Body of pancreas (tissue), 4 donors: Measurements from ENCODE around the gene CCR7. TPM values are rescaled to one million over a fixed set of nuclear protein-coding genes. Genes with fewer than 3 reads are reported as not detected.

Experiments used
- ATAC-seq: fragments of 150-250 bp; one replicate; pipeline ENCODE4 v1.9.1; 2016
- DNase-seq, 4 donors: peaks; one replicate each; pipeline ENCODE4 v3.0.0-alpha.2; 2019
- H3K27ac ChIP-seq, 4 donors: fragments of 200-600 bp; sonication (generic); 1 replicate in 3 of 4; 2 replicates in 1 of 4; pipeline versions ENCODE4 v1.5.1 to v1.6.1; 2016 to 2019; ENCODE audit warnings: mild to moderate bottlenecking in 1 of 4, mixed read lengths in 1 of 4, moderate library complexity in 1 of 4
- H3K27me3 ChIP-seq, 2 donors: fragments of 200-600 bp; sonication (generic); one replicate each; pipeline ENCODE4 v1.6.0; 2016; ENCODE audit warnings: mild to moderate bottlenecking in 1 of 2
- H3K36me3 ChIP-seq, 2 donors: fragments of 200-600 bp; sonication (generic); replicated peaks in 1 of 2; 2 replicates each; pipeline ENCODE4 v1.5.1; 2016; ENCODE audit warnings: low read depth in 2 of 2; ENCODE audit not compliant: insufficient read depth in 1 of 2
- H3K4me1 ChIP-seq: fragments of 200-600 bp; sonication (generic); one replicate; pipeline ENCODE4 v1.6.0; 2016
- H3K4me3 ChIP-seq, 2 donors: fragments of 200-600 bp; sonication (generic); 1 replicate in 1 of 2; 2 replicates in 1 of 2; pipeline ENCODE4 v1.5.1; 2016 to 2019
- H3K9me3 ChIP-seq, 3 donors: fragments of 200-600 bp; sonication (generic); 1 replicate in 2 of 3; 2 replicates in 1 of 3; pipeline ENCODE4 v1.5.1; 2016
- POLR2A ChIP-seq, 3 donors: fragments of 450-650 bp; IDR thresholded peaks; one replicate each; pipeline ENCODE4 v1.6.1; 2016; ENCODE audit warnings: antibody characterized with exemption in 3 of 3, mild to moderate bottlenecking in 2 of 3
- WGBS, 2 donors: methylation state at CpG; one replicate each; pipeline ENCODE4 v1.1.5; 2017; 5-methylcytosine and 5-hydroxymethylcytosine counted together
- intact Hi-C: fragments of 100-400 bp; cut with DNase I; formaldehyde crosslinking; loops from one replicate; pipeline ENCODE4 v1.15.1; 2023
- total RNA-seq, 2 donors: library from RNA; depleted of rRNA; stranded (reverse); fragments of >200 nt; gene quantifications; one replicate each; pipeline ENCODE4 v1.1.0, GENCODE V29; 2016
- TF ChIP-seq, protein P1 (sequence below), 7 experiments: fragments of 450-650 bp in 4 of 7; fragments of 200-600 bp in 3 of 7; sonication (generic) in 3 of 7; IDR thresholded peaks; one replicate each; pipeline ENCODE4 v1.5.1; 2016 to 2019; ENCODE audit warnings: antibody characterized with exemption in 7 of 7

The CCR7 gene
- total RNA-seq, 2 donors from 2014 or later = 0.26 TPM; not detected in 1

DNA sequence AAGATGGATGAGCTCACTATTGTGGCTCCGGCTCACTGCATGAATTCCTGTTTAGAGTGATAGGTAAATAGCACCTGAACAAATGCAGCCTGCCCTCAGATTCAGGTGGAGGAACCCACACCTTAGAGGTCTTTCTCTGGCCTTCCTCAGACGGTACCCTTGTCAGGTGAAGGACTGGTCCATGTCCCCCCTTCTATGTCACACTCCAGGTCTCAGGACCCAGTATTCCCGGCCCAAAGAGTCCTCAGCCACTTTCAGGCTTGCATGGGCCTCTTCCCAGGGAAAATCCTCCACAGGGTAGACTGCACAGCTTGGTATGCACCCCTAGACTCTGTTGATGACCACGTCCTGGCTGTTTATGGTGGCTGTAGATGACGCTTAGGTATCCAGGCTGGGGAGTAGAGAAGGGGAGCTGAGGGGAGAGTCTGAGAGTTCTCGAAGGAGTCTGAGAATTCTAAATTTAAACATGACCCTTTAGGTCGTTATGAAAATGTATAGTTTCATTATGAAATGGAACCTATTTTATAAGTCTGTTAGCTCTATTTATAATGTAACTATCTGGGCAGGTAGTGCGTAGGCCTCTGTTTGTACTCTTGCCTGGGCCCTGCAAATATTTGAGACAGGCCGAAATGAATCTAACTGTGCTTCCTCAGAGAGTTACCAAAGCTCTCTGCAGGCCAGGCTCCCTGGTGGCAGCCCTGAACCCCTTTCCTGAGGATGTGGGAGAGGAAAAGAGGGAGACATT, 32.5 kb upstream of the CCR7 start:
- TF ChIP-seq, protein P1, sequence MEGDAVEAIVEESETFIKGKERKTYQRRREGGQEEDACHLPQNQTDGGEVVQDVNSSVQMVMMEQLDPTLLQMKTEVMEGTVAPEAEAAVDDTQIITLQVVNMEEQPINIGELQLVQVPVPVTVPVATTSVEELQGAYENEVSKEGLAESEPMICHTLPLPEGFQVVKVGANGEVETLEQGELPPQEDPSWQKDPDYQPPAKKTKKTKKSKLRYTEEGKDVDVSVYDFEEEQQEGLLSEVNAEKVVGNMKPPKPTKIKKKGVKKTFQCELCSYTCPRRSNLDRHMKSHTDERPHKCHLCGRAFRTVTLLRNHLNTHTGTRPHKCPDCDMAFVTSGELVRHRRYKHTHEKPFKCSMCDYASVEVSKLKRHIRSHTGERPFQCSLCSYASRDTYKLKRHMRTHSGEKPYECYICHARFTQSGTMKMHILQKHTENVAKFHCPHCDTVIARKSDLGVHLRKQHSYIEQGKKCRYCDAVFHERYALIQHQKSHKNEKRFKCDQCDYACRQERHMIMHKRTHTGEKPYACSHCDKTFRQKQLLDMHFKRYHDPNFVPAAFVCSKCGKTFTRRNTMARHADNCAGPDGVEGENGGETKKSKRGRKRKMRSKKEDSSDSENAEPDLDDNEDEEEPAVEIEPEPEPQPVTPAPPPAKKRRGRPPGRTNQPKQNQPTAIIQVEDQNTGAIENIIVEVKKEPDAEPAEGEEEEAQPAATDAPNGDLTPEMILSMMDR (IDR thresholded peaks at IDR 0.05) = no peak
- no peak for TF ChIP-seq POLR2A (IDR thresholded peaks at IDR 0.05)
- DNase-seq (no peak), ATAC-seq (no peak)
- H3K27ac ChIP-seq = no peak overlapping the region
- 66 to 84% methylated on average over 7 to 9 of the region's 9 CpGs for WGBS, 2 donors
- intact Hi-C loops = no loop called here
- no peaks in the 10 kb centered on the region for H3K9me3 ChIP-seq
- H3K27me3 ChIP-seq = no peaks in the 10 kb centered on the region
- no peaks in the 10 kb centered on the region for H3K4me1 ChIP-seq
- H3K36me3 ChIP-seq = no peaks in the 10 kb centered on the region
- H3K4me3 ChIP-seq = no peak overlapping the region

DNA sequence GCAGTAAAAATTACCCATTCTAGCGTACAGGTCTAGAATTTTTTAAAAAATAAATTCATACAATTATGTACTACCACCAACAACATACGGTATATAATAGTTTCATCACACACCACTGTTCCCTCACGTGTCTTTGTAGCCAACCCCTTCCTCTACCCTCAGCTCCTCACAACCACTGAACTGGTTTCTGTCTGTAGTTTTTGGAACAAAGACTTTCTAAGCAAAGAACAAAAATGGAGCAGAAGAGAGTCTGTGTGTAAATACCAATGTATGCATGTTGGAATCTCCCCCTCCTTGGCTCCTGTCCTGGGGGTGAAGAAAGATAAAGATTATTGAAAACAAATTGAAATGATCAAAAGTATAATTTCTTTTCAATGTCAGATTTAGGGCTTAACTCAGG, 31.9 kb upstream of the CCR7 start:
- intact Hi-C loops = no loop called here
- H3K27ac ChIP-seq = no peak overlapping the region
- H3K9me3 ChIP-seq = no peaks in the 10 kb centered on the region
- ATAC-seq (no peak), DNase-seq (no peak)
- H3K36me3 ChIP-seq = no peaks in the 10 kb centered on the region
- TF ChIP-seq POLR2A (IDR thresholded peaks at IDR 0.05) = no peak
- TF ChIP-seq, protein P1 (IDR thresholded peaks at IDR 0.05) = no peak
- no peaks in the 10 kb centered on the region for H3K4me1 ChIP-seq
- H3K27me3 ChIP-seq = no peaks in the 10 kb centered on the region
- H3K4me3 ChIP-seq = no peak overlapping the region
- WGBS, 2 donors = 80 to 84% methylated on average over 3 of the region's 3 CpGs

DNA sequence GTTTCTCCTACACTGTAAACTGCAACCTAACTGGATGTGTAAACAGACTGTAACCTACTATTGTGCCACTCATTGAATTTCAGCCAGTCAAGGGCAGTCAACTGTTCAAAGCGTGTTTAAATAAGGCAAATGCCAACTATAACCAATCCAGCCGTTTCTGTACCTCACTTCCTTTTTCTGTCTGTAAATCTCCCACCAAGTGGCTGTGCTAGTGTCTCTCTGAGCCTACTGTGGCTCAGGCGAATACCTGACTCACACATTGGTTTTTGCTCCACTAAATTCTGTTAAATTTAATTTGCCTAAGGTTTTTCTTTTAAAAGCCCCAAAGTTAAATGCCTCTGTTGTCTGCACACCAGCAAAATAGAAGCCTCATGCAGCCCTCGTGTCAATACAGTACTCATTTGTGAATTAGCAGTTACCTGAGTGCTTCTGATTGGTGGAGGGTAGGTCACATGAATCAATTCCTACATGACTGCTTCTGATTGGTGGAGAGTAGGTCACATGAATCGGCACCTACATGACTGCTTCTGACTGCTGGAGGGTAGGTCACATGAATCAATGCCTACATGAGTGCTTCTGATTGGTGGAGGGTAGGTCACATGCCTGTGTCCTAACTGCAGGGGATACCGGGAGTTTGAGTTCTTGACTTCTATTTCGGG, 31.1 kb upstream of the CCR7 start:
- no peak for ATAC-seq
- no peaks in the 10 kb centered on the region for H3K9me3 ChIP-seq
- no peaks in the 10 kb centered on the region for H3K27me3 ChIP-seq
- H3K27ac ChIP-seq = no peak overlapping the region
- intact Hi-C loops = no loop called here
- WGBS, 2 donors = 63% methylated on average over 7 of the region's 7 CpGs
- H3K4me3 ChIP-seq = no peak overlapping the region
- H3K4me1 ChIP-seq = no peaks in the 10 kb centered on the region
- TF ChIP-seq, protein P1 (IDR thresholded peaks at IDR 0.05) = no peak
- TF ChIP-seq POLR2A (IDR thresholded peaks at IDR 0.05) = no peak
- no peaks in the 10 kb centered on the region for H3K36me3 ChIP-seq
- DNase-seq = no peak

DNA sequence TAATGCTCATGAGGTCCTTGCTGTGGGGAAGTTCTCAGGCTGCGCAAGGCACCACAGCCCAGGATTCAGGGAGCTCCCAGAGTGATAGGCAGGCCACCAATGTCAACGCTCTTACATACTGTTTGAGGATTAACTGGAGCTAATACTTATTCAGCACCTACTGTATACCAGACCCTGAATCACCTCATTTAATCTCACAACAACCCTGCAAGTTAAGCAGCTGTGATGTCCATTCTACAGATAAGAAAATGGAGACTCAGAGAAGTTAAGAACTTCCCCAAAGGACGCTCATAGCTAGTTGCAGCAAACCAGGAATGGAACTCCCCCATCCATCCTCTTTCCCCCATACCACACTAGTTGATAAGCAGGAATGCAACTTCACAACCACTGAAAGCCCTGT, 25.5 kb upstream of the CCR7 start:
- H3K4me3 ChIP-seq = no peak overlapping the region
- no peaks in the 10 kb centered on the region for H3K9me3 ChIP-seq
- no peak for ATAC-seq
- no peak overlapping the region for H3K27ac ChIP-seq
- no peak for DNase-seq
- intact Hi-C loops = no loop called here
- TF ChIP-seq POLR2A (IDR thresholded peaks at IDR 0.05) = no peak
- TF ChIP-seq, protein P1 (IDR thresholded peaks at IDR 0.05) = no peak
- H3K4me1 ChIP-seq = no peaks in the 10 kb centered on the region
- H3K36me3 ChIP-seq = no peaks in the 10 kb centered on the region
- no peaks in the 10 kb centered on the region for H3K27me3 ChIP-seq
- WGBS, 2 donors = 79 to 80% methylated on average over 3 of the region's 3 CpGs
